Tibial nerve (tissue), 3 donors: ENCODE data around the gene TMEM219.

Experiments used
- CTCF ChIP-seq, 5 experiments: fragments of 200-600 bp in 3 of 5; fragments of 450-650 bp in 2 of 5; sonication (generic) in 3 of 5; IDR thresholded peaks; one replicate each; pipeline ENCODE4 v1.5.1; 2016 to 2019; ENCODE audit warnings: antibody characterized with exemption in 5 of 5, mild to moderate bottlenecking in 3 of 5, moderate library complexity in 2 of 5
- POLR2A ChIP-seq, 2 donors: fragments of 450-650 bp; IDR thresholded peaks; one replicate each; pipeline ENCODE4 v1.6.1; 2017; ENCODE audit warnings: antibody characterized with exemption in 2 of 2, mild to moderate bottlenecking in 2 of 2, moderate library complexity in 2 of 2

GRCh38 chr16:29995911-29996765 lies 34.3 kb downstream of the TMEM219 start, which contains the start of gene INO80E:
- TF ChIP-seq CTCF (IDR thresholded peaks at IDR 0.05) (peak in 1 of 5 experiments; percentile 46), POLR2A (IDR thresholded peaks at IDR 0.05) (peak; percentile 22 to 61)
